SK-MEL-5 (cell line): Measurements from ENCODE around the gene BCAS3. TPM values are rescaled to one million over a fixed set of nuclear protein-coding genes. Genes with fewer than 3 reads are reported as not detected.

ENCODE experiments used
- DNase-seq: peaks from one replicate; pipeline ENCODE4 v3.0.0-alpha.2; 2016; ENCODE audit warnings: low read depth, low spot score
- in situ Hi-C: cut with HindIII; loops from 2 replicates; pipeline ENCODE4 v1.10.0; 2016; ENCODE audit warnings: low sequenced_read_pairs, high pct_unique_total_duplicates, low pct_unique_long_range_greater_than_20kb
- total RNA-seq: library from RNA; depleted of rRNA; stranded (reverse); fragments of >200 nt; shearing (Covaris generic); gene quantifications from 2 replicates; pipeline ENCODE4 v1.2.3, GENCODE V29; 2014

BCAS3 gene
- total RNA-seq, 1 experiment from 2014 or later, result 31.6 TPM

DNA sequence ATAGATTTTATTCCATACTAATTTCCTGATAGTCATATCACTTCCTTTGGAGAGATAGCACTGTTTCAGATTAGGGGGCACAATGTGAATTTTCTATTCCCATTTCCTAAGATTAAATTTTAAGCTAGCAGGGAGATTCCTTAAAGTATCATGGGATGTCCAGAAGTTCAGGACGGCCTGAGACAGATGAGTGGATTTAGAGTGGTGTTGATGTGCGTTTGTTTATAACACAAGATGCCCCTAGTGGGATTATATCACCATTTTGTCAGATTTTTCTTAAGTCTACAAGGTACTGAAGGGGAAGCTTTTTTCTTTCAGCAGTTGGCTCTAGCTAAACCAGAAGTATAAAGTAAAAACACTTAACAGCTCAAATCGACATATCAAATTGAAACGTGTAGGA is 538.4 kb downstream of the BCAS3 start:
- in situ Hi-C loops, result no loop called here

DNA sequence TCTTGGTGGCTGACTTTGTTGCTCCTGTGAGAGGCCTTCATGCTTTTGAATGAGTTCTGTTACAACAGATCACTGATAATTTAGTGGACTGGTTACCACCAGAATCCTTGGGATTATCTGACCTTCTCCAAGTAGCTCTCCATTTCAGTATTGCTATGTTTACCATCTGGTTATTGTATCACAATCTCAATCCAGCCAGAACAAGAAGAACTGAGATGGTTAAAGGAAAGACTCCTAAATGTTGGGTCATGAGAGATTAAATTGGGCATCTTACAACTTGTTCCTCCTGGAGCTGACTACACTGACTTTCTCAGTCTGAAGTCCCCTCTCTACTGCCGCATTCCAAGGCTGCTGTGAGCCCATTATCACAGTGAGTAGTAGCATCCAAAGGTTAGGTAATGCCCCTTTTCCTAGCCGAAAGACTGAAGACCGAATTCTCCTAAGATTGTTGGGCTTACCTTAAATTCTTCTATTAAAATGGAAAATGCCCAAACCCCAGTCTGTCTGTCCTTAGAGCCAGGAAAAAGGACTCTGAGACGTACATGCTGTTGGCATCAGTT is 540.3 kb downstream of the BCAS3 start:
- in situ Hi-C loops, result no loop called here

More for the DNA sequence above, 538.4 kb downstream of the BCAS3 start:
- no peak for DNase-seq

DNA sequence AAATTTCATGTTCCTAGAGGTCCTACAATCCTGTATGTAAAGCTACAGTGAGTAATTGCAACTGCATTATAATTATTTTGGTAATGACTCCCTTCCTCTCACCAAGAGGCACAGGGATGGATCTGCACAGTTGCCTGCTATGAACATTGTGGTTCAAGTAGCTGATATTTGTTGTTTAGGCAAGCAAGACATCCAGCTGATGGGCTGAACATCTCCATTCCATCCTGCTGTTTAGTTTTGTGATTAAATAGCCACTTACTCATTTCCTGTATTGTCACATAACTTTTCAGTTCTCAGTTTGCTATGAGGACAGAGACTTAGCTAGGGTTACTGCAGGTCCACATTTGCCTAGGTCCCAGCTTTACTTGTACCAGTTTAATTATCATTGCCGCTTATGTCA is 540.8 kb downstream of the BCAS3 start:
- in situ Hi-C loops, result no loop called here
- DNase-seq, result no peak

More for the DNA sequence above, 540.3 kb downstream of the BCAS3 start:
- no peak for DNase-seq

DNA sequence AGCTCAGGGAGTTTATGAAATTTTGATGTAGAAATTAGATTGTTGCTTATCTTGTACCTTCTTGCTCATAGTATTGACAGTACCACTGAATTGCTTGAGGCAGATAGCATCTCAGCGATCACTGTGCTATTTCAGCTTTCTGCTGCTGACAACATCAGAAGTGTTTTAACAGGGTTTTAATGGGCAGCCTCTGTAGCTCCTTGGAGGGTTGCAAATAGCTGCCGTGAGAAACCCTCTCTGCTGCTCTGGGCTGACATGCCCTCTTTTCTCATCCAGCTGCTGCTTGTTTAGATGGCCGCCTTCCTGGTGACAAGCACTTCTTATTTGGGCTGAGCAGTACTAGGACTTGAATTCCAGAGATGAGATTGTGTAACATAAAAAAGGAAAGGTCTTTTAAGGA is 541.8 kb downstream of the BCAS3 start:
- DNase-seq, result no peak
- in situ Hi-C loops, result no loop called here

DNA sequence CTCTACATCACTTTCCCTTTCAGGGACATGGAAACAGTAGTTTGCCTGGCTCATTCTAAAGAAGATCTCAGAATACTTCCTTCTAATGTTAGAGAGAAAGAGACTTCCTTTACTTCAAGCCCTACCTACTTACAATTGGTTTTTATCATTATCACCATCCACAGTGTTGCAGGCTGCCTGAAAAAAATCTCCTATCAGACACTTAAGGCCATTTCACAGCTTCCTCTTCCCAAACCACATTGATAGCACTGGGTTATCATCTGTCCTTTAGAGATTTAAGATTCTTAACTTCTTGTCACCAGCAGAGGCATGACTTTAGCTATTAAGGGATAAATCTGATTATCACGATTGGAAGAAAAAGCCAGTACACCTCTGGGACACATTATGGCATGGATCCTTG is 543.5 kb downstream of the BCAS3 start:
- in situ Hi-C loops, result no loop called here
- no peak for DNase-seq

DNA sequence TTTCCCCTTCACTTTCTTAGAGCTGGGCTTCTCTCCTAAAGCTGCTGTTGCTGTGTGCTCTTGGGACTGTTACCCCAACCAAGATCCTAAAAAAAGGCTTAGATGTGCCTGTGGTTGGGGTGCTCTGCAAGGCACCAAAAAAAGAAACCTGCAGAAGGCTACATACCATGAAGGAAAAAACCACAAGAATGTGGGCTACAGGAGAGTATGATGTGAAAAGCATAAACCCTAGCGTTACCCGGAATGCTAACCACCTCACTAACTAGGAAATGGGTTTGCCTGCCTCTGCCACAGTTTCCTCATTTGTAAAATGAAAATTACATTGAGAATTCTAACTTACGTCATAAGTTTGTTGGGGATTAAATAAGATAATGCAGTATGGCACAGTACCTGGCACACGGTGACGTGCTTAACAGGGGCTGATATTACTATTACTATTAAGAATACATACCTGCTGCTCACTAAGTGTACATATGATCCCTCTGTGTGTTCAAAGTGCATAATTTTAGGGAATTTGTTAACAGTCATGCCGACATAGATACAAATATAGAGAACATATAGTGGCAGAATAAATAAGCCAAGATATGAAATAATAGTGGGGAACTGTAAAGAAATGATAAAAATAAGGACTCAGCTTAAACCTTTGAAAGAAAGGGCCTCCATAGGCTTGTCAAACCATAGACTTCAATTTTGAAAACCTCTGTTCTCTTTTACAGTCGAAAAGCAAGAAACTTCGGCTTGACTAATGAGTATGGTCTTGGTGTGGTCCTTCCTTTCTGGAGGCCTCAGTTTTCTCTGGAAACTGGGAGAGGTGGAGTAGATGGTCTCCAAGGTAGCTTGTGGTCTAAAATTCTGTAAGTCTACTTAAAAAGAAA is 544.2 kb downstream of the BCAS3 start:
- in situ Hi-C loops, result no loop called here
- DNase-seq, result no peak

DNA sequence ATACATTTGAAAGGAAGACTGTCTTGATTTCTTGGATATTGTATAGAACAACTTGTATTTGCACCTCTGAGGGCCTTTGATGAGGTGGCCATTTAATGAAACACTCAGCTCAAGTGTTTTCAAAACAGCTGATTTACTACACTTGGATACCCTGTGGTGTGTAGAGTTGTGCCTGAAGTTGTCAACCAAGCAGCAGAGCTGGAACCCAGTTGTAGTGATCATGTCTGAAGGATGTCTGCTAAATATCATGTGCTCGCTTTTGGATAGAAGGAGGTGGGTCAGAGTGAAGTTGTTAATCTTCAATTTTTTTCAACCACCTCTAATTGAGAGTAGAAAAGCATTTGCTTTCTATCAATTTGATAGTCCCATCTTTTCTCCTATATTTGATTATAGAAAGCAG is 546.1 kb downstream of the BCAS3 start:
- DNase-seq, result no peak
- in situ Hi-C loops, result no loop called here

DNA sequence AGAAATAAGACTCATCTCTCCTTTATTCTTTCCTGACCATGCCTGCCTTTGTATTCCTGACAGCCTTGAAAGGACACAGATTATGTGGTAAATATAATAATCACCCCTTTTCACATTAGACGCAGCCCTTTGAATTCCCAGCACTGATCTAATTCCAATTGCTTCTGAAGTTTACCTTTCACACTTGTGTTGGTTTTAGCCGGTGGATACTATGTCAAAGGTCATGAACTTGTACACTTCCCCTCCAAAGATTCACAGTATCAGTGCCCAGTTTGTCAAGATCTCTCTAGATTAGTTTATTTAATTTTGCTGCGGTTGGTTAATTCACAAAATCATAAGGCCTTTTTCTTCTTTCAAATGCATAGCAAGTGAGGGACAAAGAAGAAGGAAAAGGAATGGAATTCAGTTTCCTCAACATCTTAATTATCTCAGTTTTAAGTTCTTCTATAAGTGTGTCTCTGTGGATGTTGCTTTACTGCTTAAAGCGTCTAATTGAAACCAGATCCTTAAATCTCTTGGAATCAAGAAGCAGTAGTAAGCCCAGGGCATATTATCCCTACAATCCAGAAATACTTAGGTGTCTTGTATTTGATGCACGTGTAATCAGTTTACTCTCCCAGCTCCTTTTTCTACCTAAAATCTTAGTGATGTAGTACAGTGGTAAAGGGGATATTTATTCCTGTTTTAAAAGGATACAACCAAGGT is 547.7 kb downstream of the BCAS3 start:
- in situ Hi-C loops, result no loop called here
- DNase-seq, result no peak

DNA sequence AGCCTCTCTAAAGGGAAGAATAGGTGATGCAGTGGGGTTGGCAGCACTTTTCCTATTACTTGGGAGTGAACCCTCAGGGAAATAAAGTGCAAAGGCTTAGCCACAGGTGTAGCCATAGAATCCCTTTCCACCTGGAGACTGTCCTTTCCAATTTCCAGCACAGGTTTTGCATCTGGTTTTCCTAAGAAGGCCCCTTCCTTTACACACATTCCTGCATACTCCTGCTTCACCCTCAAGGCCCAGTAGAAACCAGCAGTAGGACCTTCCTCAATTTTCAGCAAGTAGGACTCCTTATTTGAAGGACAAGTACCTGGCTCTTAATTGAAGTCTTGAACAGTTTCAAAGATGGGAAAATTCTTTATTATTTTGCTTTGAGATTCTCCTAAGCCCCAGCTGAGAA is 550.2 kb downstream of the BCAS3 start:
- no peak for DNase-seq
- in situ Hi-C loops, result no loop called here

DNA sequence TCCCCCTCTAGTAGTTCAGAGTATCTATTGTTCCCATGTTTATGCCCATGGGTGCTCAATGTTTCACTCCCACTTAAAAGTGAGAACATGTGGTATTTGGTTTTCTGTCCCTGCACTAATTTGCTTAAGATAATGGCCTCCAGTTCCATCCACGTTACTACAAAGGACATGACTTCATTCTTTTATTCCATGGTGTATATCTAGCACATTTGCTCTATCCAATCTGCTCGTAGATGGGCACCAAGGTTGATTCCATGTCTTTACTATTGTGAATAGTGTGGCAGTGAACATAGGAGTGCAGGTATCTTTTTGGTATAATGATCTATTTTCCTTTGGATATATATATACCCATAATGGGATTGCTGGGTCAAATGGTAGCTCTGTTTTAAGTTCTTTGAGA is 552.8 kb downstream of the BCAS3 start:
- DNase-seq, result no peak
- in situ Hi-C loops, result no loop called here

DNA sequence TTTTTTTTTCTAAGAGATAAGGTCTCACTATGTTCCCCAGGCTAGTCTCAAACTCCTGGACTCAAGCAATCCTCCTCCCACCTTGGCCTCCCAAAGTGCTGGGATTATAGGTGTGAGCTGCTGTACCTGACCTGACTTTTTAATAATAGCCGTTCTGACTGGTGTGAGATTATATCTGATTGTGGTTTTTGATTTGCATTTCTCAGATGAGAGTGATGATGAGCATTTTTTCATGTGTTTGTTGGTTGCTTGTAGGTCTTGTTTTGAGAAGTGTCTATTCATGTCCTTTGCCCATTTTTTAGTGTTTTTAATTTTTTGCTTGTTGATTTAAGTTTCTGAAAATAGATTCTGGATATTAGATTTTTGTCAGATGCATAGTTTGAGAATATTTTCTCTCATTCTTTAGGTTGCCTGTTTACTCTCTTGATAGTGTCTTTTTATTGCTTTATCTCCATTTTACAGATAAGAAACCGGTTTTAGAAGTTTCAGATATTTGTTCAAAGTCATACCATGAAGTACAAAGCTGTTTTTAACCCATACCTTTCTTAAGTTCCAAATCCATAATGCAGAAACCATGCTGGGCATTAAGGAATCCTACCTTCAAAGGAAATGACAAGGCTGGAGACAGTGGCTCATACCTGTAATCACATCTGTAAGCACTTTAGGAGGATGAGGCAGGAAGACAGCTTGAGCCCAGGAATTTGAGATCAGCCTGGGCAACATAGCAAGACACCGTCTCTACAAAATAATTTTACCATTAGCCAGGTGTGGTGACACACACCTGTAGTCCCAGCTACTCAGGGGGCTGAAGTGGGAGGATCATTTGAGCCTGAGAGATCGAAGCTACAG is 553.5 kb downstream of the BCAS3 start:
- no peak for DNase-seq
- in situ Hi-C loops, result no loop called here

DNA sequence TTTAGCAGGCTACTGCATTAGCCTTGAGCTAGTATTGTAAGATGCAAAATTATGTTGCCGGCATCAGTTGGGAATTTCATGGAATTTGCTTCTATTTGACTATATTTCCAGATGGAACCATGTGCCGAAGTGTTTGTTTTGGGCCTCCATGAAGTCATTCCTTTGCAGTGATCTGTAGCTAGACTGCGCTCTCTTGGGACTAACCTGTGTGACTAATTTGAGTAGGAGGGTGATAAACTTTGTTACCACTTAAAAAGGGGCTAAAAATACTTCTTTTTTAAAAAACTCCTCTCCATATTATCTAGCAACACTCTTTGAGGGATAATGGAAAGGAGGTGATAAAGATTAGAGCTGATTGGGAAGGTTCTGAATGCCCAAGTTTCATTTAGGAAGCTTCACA is 555.2 kb downstream of the BCAS3 start:
- no peak for DNase-seq
- in situ Hi-C loops, result no loop called here

DNA sequence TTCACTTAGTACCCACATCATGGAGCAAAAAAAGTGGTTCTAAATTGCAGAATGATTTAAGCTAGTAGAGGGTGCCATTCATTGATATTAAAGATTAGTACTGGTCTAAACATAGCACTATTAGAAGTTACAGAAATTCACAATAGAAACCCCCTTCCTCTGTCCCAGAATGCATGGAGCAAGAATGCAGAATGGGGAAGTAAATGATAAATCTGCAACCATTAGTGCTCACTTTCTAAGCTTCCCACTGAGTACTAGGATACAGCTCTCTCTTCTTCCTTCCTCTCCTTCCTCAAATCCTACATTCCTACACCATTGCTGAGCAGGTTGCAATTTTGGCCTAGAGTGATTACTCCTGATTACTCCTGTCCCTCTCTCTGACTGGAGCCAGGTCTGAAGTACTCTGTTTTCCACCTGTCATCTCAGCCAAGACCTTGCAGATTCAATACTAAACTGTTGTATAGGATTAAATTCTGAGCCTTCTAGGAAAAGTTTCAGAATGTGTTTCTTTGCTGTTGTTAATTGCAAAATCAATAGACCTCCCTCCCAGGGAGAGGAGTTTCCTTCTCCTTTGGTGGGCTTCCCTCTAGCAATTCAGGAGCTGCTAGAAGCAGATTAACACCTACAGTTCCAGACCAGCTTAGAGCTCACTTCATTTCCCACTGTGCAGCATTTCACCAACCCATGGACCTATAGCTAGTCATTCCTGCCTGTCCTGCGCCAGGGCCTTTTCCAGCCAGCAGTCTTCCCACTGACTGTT is 556.5 kb downstream of the BCAS3 start:
- DNase-seq, result no peak
- in situ Hi-C loops, result no loop called here

DNA sequence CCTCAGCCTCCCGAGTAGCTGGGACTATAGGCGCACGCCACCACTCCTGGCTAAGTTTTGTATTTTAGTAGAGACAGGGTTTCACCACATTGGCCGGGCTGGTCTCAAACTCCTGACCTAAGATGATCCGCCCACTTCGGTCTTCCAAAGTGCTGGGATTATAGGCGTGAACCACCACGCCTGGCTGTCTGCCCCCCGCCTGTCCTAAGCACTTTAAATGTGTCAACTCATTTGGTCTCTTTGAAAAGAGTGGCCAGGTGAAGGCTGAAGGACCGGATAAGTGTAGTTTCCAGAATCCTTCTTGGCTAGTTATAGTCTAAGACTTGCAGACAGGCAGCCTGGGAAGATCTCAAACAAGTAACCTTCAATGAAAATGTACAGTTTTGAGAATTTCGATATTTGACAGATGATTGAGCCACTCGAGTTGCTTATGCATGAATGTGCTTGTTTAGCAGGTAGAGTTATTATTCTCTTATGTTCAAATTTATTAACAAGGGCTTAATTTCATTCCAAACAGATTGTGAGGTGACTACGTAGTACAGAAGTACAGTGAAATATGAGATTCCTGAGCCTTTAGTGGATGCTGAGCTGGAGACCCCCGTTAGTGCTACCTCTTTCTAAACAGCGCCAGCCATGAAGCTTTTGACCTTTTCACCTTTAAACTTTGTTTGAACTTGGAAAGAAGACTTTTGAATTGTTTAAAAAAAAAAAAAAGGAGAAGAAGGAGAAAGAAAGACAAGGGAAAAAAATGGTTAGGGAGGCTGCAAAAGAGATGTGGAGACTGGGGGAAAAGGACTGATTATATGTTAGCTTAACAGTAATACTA is 557.6 kb downstream of the BCAS3 start:
- in situ Hi-C loops, result no loop called here

DNA sequence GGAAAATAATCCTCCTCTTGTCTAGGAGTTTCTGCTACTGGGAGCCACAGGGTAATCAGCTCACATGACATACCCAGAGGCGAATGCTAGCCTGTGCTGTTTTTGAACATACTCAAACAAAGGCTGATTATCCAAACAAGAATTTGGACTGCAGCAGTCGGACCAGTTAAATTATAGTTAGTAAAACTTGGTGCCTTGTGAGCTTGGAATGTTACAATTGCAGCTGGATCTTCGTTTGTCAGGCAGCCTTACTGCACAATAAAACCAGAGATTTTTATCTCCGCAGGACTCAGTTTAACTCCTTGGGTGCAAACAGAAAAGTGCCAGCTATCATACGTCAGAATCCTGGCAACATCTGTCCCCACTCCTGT is 558.2 kb downstream of the BCAS3 start:
- DNase-seq, result peak; percentile 99
- in situ Hi-C loops, result no loop called here

More for the DNA sequence above, 557.6 kb downstream of the BCAS3 start:
- DNase-seq, result no peak

DNA sequence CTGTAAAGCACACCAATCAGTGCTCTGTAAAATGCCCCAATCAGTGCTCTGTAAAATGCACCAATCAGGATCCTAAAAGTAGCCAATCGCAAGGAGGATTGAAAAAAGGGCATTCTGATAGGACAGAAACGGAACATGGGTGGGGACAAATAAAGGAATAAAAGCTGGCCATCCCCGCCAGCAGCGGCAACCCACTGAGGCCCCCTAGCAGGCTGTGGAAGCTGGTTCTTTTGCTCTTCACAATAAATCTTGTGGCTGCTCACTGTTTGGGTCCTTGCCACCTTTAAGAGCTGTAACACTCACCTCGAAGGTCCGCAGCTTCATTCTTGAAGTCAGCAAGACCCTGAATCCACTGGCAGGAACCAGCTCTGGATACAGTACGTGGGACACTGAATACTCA is 559.6 kb downstream of the BCAS3 start:
- in situ Hi-C loops, result no loop called here
- DNase-seq, result no peak
